ENCODE data around the gene C5orf22.
"Not testable (repeated sequence)": the region's sequence is repeated elsewhere in the genome, so short reads cannot be mapped to it uniquely, and the experiment has no call there.

The C5orf22 gene

DNA sequence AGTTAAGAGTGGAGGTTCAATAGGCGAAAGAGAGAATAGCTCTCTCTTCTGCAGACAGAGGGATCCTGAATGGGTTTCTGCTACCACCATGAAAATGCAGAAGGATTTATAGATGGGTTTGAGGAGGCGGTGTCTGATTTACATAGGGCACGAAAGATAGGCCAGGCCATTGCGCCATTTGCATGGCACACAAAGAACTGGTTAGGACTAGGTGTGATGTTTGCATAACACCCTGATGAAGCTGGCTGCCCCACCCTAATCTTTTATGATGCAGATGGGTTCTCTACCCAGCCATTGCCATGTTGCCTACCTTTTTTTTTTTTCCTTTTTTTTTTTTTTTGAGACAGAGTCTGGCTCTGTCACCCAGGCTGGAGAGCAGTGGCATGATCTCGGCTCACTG, 55.4 kb downstream of the C5orf22 start:
- DNase-seq (ENCODE audit: low read depth), result no peak
- in situ Hi-C loops (cut with HindIII; ENCODE audit: low sequenced_read_pairs), result loop anchor here (25.0 kb wide), 1 partner anchor 225 kb away; no protein-coding TSS in a partner anchor
- TF ChIP-seq, protein P1, sequence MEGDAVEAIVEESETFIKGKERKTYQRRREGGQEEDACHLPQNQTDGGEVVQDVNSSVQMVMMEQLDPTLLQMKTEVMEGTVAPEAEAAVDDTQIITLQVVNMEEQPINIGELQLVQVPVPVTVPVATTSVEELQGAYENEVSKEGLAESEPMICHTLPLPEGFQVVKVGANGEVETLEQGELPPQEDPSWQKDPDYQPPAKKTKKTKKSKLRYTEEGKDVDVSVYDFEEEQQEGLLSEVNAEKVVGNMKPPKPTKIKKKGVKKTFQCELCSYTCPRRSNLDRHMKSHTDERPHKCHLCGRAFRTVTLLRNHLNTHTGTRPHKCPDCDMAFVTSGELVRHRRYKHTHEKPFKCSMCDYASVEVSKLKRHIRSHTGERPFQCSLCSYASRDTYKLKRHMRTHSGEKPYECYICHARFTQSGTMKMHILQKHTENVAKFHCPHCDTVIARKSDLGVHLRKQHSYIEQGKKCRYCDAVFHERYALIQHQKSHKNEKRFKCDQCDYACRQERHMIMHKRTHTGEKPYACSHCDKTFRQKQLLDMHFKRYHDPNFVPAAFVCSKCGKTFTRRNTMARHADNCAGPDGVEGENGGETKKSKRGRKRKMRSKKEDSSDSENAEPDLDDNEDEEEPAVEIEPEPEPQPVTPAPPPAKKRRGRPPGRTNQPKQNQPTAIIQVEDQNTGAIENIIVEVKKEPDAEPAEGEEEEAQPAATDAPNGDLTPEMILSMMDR (IDR thresholded peaks at IDR 0.05; ENCODE audit: low read depth, low read length, missing control alignments), result no peak
- H3K4me3 ChIP-seq (ENCODE audit: low read depth, low read length), result no peak overlapping the region

- TF ChIP-seq, protein P1 (IDR thresholded peaks at IDR 0.05; ENCODE audit: low read depth, low read length, missing control alignments), result no peak
- DNase-seq (ENCODE audit: low read depth), result no peak
- in situ Hi-C loops (cut with HindIII; ENCODE audit: low sequenced_read_pairs), result loop anchor here (25.0 kb wide), 1 partner anchor 219 kb away; no protein-coding TSS in a partner anchor
- no peak overlapping the region for H3K4me3 ChIP-seq (ENCODE audit: low read depth, low read length)
Observed at GRCh38 chr5:31593665-31594064, 61.6 kb downstream of the C5orf22 start.

DNA sequence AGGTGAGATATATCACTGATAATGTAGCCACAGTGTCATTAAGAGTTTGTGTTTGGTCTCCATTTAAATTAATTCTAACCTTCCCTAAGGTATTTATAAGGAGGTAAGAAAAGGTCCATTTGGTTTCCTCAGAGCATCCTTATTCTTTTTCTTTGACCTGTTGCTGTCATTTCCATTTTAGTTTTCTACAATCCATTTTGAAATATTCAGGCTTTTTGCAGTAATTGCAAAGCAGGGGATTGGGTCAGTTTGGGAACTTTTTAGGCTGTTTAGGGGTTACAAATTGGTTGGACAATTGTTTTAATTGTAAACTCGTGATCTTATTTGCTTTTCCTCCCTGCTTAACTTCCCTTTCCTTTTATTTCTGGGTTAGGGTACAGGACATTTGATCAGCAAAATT, 64.3 kb downstream of the C5orf22 start:
- in situ Hi-C loops (cut with HindIII; ENCODE audit: low sequenced_read_pairs), result loop anchor here (25.0 kb wide), 1 partner anchor 216 kb away; no protein-coding TSS in a partner anchor
- DNase-seq (ENCODE audit: low read depth), result no peak
- H3K4me3 ChIP-seq (ENCODE audit: low read depth, low read length), result no peak overlapping the region
- TF ChIP-seq, protein P1 (IDR thresholded peaks at IDR 0.05; ENCODE audit: low read depth, low read length, missing control alignments), result no peak

- H3K4me3 ChIP-seq (ENCODE audit: low read depth, low read length), result no peak overlapping the region
- in situ Hi-C loops (cut with HindIII; ENCODE audit: low sequenced_read_pairs), result loop anchor here (25.0 kb wide), 1 partner anchor 213 kb away; no protein-coding TSS in a partner anchor
- TF ChIP-seq, protein P1 (IDR thresholded peaks at IDR 0.05; ENCODE audit: low read depth, low read length, missing control alignments), result no peak
- no peak for DNase-seq (ENCODE audit: low read depth)
Observed at GRCh38 chr5:31598640-31599611, 66.8 kb downstream of the C5orf22 start.

DNA sequence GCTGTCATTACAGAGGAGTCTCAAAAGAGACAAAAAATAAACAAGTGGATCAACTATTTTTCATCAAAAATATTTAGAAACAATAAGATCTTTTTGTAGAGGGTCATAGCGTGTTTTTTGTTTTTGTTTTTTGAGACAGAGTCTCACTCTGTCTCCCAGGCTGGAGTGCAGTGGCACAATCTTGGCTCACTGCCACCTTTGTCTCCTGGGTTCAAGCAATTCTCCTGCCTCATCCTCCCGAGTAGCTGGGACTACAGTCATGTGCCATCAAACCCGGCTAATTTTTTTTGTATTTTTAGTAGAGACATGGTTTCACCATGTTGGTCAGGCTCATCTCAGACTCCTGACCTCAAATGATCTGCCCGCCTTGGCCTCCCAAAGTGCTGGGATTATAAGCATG, 70.2 kb downstream of the C5orf22 start:
- H3K4me3 ChIP-seq (ENCODE audit: low read depth, low read length); in situ Hi-C loops (cut with HindIII; ENCODE audit: low sequenced_read_pairs); DNase-seq (ENCODE audit: low read depth): not testable (repeated sequence)

GRCh38 chr5:31604240-31604639, 72.1 kb downstream of the C5orf22 start:
- no peak overlapping the region for H3K4me3 ChIP-seq (ENCODE audit: low read depth, low read length)
- no peak for DNase-seq (ENCODE audit: low read depth)
- TF ChIP-seq, protein P1 (IDR thresholded peaks at IDR 0.05; ENCODE audit: low read depth, low read length, missing control alignments), result no peak
- in situ Hi-C loops (cut with HindIII; ENCODE audit: low sequenced_read_pairs), result no loop called here

GRCh38 chr5:31604644-31605043, 72.5 kb downstream of the C5orf22 start:
- TF ChIP-seq, protein P1 (IDR thresholded peaks at IDR 0.05; ENCODE audit: low read depth, low read length, missing control alignments), result no peak
- DNase-seq (ENCODE audit: low read depth), result no peak
- H3K4me3 ChIP-seq (ENCODE audit: low read depth, low read length), result no peak overlapping the region
- in situ Hi-C loops (cut with HindIII; ENCODE audit: low sequenced_read_pairs), result no loop called here
